HG03354 (cell line): ENCODE results near the gene PHLDA3.
"Not testable (repeated sequence)": the region's sequence is repeated elsewhere in the genome, so short reads cannot be mapped to it uniquely, and the experiment has no call there.

ENCODE experiments used
- ATAC-seq: cut with Tn5 transposase; IDR thresholded peaks from one replicate; pipeline ENCODE4 v1.9.1; 2021; ENCODE audit warnings: mild to moderate bottlenecking; ENCODE audit not compliant: unreplicated experiment, poor library complexity, severe bottlenecking

PHLDA3 gene

DNA sequence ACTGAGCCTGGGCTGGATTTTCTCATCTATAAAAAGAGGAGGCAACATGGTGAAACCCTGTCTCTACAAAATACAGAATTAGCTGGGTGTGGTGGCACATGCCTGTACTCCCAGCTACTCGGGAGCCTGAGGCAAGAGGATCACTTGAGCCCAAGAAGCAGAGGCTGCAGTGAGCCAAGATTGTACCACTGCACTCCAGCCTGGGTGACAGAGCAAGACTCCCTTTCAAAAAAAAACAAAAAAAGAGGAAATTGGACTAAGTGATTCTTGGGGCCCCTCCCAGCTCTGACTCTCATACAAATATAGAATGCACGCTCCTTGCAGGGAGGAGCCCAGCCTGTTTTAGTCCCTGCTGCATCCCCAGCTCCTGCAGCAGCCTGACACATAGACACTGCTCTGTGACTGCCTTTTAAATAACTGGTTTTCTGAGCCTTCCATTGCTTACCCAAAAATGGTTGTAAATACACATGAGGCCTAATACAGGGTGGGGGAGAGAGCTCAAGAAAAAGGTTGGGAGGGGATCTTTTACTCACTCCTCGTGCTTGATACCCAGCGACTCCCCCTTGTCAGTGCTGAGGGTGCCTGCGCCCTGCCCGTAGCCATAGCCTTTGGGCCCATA lies 20.8 kb upstream of the PHLDA3 start:
- no peak for ATAC-seq

DNA sequence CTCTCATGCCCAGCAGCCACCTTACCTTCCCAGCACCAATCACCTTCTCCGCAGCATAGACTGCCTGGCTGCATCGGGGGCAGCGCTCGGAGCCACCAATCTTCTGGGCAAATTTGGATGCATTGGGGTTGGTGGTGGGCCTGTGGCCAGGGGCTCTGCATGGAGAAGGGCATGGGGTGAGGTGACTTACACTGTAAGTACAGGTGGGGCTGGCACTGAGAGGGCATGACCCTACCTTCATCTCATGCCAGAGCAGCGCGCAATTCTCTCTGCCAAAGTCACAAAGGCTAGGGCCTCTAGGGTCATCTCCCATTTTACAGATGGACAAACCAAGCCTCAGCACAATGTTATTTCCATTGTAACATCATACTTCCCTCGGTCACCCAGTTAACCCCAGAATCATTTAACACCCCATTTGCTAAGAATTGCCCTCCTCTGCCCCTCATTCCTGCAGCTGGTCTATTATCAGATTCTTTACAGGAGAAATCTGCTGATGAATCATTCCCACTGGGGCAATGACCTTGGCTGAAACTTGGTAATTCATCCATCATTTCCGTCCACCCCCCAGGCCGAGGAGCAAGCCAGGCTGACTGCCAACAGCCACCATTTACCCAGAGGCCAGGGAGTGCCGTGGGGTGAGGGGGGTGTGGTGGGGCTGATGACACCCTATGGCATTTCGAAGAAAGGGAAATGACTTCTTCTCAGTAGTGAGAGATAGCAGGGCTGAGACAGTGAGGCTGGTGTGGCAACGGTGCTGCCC lies 20.0 kb upstream of the PHLDA3 start:
- no peak for ATAC-seq

DNA sequence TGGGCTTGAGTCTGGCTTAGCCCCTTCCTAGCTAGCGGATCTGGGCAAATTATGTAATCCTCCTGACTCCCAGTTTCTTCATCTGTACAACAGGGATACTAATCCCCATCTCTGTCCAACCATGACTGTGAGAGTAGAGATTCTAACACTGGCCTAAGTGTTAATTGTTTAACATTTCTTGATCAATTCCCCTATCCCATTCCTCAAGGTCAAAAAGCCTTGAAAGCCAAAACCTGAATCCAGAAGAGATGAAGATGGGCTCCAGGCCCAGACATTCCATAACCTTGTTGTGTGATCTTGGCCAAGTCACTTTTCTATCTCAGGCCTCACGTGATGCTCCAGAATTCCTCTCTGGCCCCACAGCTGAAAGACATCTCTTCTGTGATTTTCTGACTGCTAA lies 18.8 kb upstream of the PHLDA3 start:
- no peak for ATAC-seq

DNA sequence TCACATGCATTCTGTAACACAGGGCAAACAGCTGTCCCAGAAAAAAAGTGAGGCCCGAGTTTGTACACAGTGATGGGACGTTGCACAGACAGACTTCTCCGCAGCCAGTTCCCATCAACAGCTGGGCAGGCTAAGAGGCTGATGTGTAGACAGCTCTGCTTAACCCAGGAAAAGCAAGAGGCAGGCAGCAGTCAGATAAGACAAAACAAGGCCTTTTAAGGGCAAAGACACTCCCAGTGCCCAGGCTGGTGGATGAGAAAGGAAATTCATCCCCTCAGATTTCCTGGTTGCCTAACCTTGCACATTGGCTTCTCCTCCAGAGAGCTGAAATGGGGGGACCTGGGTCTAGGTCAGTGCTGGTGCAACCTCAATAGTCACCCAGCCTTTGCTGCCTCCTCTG lies 17.2 kb upstream of the PHLDA3 start:
- no peak for ATAC-seq

DNA sequence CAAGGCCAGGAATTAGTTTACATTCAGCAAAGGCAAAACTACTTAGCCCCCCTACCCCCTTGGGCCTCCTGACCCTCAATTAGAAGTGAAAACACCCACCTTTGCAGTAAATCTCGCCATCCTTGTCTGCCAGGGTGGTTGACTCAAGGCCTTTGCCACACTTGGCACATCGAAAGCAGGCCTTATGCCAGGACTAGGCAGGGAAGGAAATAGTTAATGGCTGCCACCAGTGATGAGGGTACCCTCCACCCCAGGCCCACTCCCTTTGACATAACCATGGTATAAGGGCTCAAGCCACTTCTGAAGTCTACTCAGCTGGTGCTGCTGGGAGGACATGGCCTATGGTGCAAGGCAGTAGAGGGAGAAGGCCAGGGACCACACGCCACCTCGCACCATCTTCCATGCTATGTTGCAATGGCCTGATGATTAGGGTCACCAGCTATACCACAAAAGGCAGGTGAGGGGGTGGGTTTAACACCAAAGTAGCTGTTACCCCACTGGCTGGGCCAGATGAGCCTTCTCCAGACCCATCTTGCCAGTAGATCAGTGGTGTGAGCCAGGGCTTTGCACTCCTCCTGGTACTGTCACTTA lies 16.3 kb upstream of the PHLDA3 start:
- no peak for ATAC-seq

DNA sequence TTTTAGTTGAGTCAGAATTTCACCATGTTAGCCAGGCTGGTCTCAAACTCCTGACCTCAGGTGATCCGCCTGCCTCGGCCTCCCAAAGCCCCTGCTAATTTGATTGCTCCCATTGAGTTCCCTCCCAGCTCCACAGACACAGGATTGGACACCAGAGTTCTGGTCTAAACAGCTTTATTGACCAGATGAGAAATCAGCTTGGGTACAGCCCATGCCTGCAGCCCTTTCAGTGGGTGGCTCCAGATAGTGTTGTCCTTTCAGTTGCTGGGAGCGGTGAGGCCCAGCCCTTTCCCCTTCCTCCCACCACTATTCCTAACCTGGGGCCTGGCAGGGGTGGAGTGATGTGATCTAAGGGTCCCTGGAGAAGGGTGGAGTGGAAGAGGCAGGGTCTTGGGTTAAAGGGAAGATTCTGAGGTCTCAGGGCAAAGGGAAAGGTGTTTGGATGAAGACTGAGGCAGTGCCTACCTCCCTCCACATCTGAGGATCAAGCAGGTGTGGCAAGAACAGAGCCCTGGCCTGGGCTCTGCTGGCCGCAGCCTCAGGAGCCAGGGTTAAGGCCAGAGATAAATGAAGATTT lies 14.5 kb upstream of the PHLDA3 start:
- ATAC-seq, result no peak

DNA sequence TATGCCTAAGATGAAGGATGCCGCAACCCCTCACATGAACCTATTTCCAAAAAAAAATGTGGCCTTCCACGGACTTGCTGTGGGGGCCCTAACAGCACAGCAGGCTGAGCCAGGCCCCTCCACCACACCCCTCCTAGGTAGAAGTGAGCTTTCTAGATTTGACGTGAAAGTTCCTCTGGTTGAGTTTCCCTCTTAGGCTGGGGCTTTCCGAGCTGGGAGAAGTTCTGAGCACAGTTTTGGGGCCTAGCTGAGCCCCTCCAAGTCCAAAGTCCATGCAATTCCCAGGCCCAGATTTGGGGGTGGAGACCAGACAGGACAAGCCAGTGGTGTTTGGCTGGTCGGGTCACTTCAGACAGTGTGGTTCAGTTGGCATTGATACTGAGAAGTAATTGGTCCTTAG lies 13.8 kb upstream of the PHLDA3 start:
- ATAC-seq, result no peak

DNA sequence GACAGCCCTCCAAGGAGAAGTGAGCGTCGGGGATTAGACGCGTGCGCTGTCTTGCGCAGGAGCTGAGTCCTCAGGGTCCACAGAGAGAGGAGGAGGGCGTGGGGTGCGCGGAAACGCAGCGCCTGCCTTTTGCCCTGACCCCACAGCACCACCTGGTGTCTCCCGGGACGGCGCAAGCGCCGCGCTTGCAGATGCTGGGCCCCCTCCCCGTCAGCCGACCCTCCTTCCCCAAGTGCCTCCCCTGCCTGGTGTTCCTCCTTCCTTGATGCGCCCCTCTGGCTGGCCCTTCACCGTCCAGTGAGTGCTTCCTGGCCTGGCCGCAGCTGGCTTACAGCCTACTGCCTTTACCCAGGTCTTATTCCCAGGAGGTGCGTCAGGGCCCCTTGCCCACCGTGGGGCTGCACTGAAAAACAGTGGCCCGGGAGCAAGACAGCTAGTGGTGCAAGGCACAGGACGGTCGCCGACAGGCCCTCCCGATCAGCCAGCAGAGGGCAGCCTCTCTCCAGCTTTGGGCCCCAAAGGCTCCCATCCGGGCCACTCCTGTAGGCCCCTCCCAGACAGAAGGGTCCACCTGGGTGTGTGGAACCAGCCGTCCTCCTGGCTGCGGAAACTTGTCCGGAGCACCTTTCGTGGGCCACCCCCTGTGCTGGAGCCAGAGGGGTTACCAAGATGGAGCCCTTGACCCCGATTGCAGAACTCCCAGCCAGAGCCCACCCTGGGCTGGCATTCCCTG lies 12.9 kb upstream of the PHLDA3 start:
- ATAC-seq, result peak; percentile 80

DNA sequence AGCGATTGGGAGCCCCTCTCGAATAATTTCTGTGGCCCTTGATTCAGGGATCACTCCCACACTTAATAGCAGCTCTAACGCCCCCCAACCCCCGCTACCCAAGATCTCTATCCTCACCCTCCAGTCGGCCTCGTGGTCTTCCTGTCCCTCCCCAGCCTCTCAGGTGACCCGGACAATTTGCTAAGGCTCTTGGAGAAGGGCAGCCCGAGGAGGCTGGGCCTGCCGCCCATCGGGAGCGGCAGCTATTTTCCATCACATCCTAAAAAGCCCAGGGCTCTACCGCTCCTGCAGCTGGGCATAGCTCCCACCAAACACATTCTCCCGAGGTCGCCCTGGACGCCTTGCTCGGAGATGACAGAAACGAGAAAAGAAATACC lies 12.0 kb upstream of the PHLDA3 start:
- no peak for ATAC-seq

DNA sequence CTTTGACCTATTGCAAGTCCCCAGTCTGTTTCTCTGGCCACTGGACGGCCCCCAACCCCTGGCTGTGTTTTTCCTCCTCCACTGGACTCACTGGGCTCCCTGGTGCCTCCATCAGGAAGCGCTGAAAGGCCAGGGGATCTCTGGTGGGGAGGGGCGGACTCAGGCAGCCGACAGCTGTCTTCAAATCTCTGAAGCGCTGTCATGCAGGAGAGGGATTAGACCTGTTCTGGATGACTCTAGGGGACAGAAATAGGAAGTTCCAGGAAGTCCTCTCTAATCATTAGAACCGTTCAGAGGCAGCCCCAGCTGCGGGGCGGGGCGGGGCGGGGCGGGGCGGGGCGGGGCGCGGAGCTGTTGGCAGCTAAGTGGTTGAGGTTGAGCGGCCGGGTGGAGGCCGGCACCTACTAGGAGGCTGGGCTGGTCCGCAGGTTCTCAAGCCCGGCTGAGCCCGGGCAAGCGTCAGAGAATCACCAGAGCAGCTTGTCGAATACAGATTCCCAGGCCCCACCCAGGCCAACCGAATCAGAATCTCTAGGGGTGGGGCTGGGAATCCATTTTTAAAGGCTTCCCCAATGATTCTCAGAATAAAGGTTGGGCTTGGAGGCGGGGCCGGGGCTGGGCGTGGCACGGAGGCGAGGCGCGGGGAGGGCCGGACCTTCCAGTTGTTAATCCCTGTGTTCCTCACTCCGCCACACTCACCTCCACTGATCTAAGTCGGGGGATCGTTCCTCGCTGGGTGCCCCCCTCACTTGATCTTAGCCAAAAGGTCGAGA lies 11.4 kb upstream of the PHLDA3 start:
- peak; percentile 77 for ATAC-seq

DNA sequence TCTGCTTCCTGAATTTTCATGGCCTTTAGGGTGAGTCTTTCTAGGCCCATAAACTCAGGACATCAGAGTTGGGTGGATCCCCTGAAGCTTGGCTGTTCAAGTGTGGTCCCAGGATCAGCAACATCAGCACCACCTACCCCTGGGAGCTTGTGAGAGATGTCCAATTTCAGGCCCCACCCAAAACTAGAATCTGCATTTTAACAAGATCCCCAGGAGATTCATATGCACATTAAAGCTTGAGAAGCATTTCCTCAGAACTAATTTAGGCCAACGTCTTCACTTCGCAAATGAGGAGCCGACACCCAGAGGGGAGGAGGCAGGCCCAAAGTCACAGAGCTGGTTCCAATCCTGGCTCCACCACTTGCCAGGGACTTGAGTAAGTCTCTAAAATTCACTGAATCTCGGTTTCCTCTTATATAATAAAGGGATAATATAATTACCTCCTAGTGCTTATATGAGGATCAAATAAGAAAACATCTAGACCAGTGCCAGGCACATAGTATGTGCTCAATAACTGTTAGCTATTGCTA lies 10.3 kb upstream of the PHLDA3 start:
- no peak for ATAC-seq

DNA sequence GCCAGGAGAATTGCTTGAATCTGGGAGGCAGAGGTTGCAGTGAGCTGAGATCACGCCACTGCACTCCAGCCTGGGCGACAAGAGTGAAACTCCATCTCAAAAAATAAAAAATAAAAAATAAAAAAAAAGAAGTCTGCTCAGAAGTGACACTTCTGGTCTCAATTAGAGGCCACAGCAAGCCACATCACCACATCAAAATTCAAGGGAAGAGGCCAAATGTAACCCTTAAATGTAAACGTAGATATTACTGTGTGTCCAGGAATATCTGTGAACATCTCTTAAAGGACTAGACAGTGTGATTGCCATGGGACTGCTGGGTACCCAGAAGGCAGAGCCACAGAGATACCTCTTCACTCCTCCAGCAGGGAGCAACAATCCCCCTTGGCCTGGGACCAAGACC lies 9.7 kb upstream of the PHLDA3 start:
- ATAC-seq, result not testable (repeated sequence)

DNA sequence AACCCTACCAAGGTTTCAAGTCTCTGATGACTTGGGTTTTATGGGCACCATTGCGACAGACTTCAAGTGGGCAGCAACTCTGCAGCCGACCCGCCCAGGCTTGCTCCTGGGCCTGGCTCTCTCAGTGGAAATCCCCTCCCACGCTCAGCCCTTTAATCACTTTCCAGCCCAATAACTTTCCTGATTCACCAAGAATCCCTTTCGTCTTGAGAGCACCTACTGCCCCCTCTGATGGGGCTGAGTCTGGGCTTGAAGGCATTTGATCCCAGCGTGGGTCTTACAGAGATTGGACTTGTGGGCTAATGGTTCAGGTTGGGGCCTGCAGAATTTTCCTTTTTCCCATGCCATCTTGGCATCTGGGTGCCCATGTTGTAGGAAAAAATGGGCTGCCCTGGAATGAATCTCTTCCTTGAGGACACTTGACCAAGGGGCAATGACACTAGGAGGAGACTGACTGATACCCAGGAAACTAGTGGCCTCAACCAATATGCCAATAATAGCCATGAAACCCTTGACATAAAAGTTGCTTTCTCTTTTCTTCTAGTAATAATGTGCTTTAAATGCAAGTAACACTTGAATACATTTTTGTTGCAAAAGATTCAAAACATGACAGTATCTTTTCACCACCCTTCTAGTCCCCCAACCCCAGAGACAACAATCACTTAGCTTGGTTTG lies 7.8 kb upstream of the PHLDA3 start:
- ATAC-seq, result no peak

DNA sequence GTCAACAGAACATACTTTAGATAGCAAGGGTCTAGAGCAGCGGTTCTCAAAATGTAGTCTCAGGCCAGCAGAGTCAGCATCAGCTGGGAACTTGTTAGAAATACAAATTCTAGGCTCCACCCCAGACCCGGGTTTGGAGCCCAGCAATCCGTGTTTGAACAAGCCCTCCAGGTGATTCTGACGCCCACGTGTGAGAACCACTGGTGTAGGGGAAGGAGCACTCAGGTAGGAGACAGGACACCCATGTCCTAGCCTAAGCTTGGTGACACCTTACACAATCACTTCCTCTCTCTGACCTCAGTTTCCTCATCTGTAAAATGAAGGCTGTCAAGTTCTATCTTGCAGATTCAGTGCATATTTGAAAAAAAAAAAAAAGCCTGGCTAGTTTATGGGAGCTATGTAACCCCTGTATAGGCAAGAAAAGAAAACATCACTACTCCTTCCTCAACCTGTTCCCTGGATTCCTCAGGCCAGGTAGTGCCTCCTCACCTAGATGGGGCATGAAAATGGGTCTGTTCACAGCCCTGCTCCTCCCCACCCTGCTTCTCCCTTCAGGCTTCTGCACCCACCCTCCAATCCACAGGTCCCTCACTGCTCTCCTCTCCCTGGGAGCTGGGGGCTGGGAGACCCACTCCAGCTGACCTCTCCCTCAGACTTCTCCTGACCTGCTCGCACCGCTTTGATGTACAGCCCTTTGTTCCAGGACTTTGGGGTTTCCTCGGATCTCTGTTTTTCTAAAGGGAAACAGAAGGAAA lies 7.1 kb upstream of the PHLDA3 start:
- ATAC-seq, result no peak

DNA sequence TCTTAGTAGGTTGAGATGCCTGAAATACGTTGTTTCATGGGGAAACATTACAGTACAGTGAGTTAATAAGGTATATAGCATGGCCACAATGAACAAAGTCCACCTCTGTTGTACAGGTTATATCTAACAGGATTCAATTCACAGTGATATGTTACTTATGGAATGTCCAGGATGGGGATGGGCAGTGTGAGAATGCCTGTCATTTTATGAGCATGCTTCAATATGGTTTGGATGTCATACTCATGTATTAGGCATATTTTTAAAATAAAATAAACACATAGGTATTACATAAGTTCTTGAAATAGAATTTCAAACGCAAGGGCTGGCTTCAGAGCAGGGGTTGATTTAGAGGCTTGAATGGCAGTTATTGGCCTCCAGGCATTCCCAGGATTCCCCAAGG lies 6.1 kb upstream of the PHLDA3 start:
- no peak for ATAC-seq

DNA sequence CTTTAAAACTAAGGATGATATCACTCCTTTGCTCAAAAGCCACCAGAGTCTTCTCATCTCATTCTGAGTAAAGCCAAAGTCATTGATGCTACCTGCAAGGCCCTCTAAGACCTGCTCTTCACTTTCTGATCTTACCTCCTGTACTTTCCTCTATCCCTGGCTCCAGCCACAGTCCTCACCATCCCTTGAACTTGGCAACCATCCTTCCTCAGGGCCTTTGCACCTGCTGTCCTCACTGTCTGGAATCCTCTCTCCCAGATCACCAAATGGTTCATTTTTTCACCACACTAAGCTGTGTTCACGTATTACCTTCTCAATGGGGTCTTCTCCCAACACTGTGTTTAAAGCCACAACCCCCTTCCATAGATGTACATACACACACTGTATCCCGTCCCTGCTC lies 4.3 kb upstream of the PHLDA3 start:
- ATAC-seq, result no peak

DNA sequence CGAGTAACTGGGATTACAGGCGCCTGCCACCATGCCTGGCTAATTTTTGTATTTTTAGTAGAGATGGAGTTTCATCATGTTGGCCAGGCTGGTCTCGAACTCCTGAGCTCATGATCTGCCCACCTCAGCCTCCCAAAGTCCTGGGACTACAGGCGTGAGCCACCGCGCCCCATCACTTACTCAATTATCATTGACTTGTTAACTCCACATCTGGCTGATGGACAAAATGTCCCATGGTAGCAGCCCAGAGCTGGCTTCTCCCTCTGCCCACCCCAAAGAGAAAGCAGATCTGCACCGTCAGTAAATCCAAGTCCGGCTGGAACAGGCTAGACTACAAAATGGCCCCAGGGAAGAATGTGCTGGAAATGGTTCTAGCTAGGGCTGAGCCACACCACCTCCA lies 3.3 kb upstream of the PHLDA3 start:
- not testable (repeated sequence) for ATAC-seq

DNA sequence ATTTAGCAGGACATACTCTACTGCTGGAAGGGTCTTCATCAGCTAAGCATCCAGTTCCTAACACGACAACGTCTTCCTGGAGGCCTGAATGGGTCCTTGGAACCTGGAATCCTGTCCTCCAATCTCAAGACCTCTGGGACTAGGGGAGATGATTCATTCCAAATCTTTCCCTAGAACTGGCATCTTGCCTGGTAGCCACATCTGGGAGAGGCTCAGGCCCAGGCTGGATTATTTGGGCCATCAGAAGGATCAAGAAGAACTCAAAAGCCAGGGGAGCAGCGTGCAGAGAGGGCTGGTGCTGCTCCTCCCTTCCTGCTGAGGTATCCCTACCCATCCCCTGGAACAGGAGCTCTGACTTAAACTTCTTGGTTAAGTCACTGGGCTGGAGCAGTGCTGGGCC lies 2.8 kb upstream of the PHLDA3 start:
- no peak for ATAC-seq
